Ecto neural progenitor cell (in vitro differentiated cells): ENCODE results near the gene FBXL3.
"Not testable (repeated sequence)": the region's sequence is repeated elsewhere in the genome, so short reads cannot be mapped to it uniquely, and the experiment has no call there.

Experiments used
- DNase-seq: peaks from one replicate; pipeline ENCODE4 v3.0.0-alpha.2; 2018; ENCODE audit warnings: low spot score

Gene FBXL3

DNA sequence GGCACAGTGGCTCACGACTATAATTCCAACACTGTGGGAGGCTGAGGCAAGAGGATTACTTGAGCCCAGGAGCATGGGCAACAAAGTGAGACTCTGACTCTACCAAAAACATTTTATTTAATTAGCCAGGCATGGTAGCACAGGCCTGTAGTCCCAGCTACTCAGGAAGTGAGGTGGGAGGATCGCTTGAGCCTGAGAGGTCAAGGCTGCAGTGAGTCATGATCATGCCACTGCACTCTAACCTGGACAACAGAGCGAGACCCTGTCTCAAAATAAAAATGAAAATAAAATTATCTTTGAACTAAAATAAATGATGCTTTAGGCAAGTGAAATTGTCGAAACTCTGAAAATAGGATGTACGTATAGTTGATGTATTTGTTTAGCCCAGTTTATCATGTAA lies 43.3 kb downstream of the FBXL3 start:
- DNase-seq, result no peak

DNA sequence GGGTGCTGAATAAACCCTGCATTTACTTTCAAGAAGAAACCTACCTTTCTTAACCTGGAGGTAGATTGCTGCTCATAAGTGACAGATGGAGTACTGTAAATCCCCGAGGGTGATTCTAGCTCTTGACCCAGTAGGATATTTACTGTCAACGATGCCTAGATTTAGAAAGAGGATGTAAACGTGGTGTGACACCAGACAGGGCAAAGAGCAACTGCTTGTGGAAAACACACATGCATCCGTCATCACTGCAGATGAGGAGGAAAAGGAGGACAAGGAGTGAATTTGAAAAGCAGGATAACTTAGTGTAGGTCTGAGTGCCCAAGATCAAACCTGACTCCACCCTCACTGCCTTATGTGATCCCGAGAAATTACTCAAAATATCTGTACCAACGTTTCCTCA lies 44.9 kb downstream of the FBXL3 start:
- DNase-seq, result no peak

DNA sequence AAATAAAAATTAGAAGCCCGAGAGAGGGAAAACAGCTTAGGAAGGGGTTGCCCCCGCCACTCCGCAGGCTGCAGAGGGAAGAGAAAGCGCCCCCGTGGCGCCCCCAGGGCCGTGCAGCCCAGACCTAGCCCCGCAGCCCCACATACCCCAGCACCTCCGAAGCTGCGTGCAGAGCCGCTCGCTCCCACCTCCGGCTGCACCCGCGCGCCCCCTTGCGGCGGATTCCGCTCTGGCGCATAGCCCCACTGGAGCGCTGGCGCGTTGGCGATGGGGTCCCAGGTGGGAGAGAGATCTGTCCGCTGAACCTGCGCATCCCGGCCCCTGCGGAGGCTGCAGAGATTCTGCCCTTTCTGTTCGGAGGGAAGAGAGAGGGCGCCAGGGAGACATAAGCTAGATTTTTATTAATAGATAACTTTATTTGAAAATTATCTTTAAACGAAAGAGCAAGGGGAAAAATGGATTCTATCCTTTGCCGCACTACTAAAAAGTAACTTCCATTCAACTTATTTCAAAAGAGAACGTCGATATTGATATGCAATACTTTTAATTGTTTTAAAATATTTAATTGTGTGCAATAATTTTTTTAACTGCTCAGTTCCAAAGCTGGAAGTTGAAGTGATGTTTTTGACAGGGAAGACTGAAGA lies 46.8 kb downstream of the FBXL3 start:
- peak; percentile 91 for DNase-seq

DNA sequence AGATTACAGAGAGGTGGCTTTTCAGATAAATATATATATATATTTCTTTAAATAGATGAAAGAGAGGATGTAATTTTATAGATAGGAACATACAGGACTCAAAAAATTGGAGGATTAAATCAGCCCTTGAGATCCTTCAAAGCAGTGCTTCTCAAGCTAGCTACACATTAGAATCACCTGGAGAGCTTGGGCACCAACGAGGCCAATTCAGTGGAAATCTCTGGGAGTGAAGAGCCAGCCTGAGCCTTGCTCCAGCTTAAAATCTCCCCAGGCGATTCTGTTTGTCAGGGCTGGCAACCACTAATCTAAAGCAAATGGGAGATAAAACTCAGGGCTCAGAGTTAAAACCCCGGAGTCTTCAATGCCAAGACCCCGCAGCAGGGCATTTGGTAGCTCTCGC lies 50.0 kb downstream of the FBXL3 start:
- DNase-seq, result no peak

DNA sequence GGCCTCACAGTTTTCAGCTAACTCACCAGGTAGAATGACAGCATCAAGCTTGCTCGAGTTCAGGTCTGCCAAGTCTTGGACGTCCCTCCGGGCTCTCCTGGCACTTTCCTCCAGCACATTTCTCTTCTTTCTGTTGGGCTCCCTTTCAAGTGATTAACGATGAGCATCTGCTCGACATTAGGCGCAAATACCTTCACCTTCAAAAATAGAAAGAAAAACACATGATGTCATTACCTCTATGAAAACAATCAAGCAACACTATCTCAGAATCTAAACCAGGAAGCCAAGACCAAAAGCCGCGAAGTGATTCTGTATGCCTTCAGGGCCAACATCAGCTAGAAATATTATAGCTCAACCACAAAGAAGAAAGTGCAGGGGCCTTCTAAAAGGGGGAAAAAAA lies 50.5 kb downstream of the FBXL3 start:
- no peak for DNase-seq

DNA sequence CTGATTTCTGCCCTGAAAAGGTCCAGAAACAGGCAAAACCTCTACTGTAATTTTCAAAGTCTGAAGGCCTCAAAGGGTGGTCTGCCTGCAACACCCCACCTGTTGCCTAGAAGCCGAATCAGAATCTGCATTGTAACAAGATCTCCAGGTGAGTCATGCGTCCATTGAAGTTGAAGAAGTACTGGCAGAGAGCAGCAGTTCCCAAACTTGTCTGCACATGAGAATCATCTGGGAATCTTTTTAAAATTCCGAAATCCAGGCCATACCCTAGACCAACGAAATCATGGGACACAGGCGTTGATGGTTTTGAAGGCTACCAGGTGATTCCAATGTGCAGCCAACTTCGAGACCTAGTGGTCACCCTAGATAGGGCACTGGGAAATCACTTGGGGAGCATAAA lies 51.1 kb downstream of the FBXL3 start:
- DNase-seq, result no peak

DNA sequence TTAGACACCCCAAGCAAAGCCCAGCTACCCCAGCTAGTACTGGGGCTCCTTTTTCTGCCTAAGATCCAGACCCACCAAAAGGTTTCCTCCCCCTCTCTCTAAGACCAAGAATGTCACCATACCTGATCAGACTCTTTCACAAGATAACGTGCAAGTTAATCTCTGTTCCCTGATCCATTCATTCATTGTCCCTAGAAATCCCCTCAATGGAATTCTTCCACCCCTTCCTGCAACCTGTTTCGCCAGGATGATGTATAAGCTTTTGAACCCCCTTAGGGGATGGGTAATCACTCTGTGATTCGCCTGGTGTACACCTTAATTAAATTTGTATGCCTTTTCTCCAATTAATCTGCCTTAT lies 52.4 kb downstream of the FBXL3 start:
- DNase-seq, result no peak

DNA sequence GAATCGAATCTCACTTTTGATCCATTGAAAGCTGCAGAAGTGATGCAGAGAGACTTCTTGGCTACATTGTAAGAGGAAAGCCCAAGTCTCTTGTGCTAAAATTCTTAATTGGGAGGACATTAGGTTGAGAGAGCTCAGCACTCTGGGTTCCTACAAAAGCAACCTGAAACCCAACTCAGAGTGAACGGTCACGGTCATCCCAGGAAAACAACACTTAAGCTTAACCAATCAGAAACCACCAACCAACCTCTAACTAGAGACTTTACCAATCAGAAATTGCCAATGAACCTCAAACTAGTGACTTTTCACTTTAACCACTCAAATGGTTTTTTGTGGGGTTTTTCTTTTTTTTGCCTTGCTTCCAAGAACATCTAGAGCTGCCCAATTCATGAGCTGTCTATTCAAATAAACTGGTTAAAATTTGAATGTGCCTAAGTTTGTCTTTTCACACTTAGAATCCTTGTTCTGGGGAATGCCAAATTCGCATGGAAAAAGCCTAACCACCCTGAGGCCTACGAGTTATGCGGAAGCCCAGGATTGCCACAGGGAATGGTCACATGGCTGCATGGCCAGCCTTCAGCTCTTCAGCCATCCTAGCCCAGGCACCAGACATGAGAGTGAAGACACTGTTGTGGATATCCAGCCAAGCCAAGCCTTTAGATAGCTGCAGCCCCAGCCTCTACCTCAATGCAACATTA lies 52.9 kb downstream of the FBXL3 start:
- no peak for DNase-seq

DNA sequence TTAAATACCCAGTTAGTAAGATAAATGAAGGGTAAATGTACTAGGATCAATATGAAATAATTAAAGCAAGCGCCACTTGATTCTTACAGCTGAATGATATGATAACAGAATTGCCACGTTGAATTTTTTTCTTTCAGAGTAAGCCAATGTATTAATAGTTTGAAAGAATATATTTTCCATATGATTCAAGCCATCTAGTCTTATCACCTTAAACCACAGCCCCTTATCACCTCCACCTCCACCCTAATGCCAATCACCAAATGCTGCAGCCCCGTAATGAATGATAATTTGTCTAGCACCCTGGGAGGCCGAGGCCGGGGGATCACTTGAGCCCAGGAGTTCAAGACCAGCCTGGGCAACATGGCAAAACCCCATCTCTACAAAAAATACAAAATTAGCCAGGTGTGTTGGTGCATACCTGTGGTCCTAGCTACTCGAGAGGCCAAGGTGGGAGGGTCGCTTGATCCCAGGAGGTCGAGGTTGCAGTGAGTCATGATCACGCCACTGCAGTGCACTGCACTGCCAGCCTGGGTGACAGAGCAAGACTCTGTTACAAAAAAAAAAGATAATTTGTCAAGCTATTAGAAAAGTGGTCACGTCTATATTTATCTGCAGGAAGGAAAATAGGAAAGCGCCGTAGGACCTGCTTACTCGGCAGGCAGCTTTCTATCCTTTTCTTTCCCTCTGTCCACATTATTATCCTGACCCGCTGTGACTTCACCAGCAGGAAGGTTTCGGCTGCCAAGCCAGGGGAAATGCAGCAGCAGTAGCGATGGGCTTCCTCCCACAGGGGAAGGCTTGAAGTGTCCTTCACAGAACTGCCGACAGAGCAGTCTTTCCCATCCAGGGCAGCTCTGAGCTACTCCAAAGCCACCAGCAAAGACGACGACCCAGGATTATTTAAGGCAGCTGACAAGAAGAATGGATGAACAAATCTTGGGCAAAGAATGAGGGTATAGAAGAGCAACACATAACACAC lies 54.8 kb downstream of the FBXL3 start:
- DNase-seq, result no peak

DNA sequence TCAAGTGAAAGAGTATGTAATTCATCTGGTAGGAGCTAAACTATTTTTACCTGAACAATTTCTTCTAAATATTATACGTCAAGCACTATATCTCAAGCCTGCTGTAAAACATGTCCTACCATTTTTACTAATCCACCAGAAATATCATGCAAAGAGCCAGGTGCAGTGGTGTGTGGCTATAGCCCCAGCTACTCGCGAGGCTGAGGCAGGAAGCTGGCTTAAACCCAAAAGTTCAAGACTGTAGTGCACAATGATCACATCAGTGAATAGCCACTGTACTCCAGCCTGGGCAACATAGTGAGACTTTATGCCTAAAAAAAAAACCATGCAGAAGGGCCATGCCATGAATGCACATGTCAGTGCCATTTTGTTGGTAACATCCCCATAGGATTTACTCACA lies 55.7 kb downstream of the FBXL3 start:
- no peak for DNase-seq

DNA sequence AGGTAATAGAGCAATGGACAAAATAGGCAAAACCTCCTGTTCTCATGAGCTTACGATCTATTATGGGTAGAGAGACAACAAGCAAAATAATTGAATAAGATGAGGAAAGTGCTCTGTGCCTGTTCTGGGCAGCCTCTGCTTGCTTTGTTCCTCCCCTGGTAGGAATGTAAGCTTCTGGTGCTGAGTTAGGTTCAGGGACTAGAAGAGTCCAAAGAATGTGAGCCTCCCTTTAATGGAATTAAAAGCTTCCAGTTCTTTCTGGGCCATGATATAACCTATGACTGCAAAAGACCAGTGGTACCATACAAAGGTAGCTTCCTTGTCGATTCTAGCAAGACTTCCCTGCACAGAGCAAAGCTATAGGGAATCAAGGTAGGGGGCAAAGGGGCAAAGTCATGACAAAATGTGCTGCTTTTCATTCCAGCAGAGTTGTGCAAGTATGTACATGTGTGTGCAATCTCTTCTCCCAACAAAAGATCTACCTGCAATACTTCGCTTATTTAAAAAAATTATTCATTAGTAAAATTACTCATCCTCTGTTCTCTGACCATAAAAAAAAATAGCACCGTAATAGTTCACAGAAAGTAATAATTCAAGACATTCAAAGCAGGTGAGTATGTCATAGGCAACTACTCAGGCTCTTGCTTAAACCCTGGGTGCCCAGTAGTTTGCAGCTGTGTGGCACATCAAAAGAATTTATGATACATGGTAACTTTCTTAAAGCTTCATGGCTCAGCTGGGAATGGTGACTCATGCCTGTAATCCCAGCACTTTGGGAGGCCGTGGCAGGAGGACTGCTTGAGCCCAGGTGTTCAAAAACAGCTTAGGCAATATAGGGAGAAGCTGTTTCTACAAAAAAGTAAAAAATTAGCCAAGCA lies 57.2 kb downstream of the FBXL3 start:
- no peak for DNase-seq

DNA sequence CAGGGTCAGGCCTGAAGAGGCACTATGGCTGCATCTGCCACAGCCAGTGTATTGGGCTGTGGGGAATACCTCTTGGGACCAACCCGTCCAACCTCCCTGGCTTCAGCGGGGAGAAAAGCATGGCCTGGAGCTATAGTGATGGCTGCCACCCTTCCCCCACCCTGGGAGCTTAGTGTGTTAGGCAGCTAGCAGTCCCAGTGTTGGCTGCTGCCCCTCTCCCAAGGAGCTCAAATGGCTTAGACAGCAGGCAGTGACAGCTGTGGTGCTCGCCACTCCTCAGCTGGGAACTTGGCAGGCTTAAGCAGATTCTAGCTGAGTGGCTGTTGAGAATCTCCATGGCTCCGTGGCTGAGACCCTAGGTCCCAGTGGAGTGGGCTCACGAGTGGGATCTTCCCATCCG lies 58.9 kb downstream of the FBXL3 start:
- no peak for DNase-seq

DNA sequence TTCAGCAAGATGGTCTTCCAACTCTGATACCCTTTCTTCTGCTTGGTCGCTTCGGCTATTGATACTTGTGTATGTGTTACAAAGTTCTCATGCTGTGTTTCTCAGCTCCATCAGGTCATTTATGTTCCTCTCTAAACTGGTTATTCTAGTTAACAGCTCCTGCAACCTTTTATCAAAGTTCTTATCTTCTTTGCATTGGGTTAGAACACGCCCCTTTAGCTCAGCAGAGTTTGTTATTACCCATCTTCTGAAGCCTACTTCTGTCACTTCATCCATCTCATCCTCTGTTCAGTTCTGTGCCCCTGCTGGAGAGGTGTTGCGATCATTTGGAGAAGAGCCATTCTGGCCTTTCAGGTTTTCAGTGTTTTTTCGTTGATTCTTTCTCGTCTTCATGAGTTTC lies 59.9 kb downstream of the FBXL3 start:
- DNase-seq, result no peak

DNA sequence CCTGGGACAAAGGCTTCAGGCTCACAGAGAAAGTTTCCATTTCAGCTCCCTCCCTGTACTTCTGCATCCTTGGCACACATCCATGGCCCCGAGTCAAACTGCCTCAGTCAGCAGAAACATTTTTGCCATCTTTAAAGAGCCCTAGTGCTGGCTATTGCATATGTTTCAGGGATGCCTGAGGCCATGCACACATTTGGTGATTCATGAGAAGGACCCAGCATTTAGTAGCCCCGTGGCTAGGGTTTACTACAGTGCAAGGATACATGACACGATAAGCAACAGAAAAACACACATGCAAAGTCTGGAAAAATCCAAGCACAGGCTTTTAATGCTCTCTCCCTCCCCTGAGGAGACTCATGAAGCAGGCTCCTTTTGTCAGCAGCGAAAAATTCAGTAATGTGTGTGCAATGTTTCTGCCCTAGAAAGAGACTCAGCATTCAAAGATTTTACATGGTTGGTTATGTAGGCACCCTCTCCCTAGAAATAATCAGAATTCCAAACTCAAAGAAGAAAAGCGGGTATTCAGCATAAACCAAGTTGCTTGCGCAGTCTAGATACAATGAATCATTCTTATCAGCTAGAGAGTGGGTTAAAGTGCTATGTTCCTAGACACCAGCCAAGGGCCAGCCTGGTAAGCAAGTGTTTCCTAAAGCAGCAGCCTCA lies 61.1 kb downstream of the FBXL3 start:
- DNase-seq, result no peak

DNA sequence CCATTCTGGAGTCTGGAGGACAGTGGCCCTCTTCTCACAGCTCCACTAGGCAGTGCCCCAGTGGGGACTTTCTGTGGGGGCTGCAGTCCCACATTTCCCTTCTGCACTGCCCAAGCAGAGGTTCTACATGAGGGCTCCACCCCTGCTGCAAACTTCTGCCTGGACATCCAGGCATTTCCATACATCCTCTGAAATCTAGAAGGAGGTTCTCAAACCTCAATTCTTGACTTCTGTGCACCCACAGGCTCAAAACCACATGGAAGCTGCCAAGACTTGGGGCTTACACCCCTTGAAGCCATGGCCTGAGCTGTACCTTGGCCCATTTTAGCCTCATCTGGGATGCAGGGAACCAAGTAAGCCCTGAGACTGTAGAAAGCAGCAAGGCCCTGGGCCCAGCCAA lies 67.2 kb downstream of the FBXL3 start:
- DNase-seq, result not testable (repeated sequence)

DNA sequence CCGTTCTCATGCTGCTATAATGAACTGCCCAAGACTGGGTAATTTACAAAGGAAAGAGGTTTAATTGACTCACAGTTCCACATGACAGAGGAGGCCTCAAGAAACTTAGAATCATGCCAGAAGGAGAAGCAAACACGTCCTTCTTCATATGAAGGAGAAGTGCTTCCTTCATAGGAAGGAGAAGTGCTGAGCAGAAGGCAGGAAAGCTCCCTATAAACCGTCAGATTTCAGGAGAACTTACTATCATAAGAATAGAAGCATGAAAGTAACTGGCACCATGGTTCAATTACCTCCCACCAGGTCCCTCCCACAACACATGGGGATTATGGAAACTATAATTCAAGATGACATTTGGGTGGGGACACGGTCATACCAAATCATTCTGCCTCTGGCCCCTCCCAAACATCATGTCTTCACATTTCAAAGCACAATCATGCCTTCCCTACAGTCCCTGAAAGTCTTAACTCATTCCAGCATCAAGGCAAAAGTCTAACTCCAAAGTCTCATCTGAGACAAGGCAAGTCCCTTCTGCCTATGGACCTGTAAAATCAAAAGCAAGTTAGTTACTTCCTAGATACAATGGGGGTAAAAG lies 68.0 kb downstream of the FBXL3 start:
- DNase-seq, result no peak

DNA sequence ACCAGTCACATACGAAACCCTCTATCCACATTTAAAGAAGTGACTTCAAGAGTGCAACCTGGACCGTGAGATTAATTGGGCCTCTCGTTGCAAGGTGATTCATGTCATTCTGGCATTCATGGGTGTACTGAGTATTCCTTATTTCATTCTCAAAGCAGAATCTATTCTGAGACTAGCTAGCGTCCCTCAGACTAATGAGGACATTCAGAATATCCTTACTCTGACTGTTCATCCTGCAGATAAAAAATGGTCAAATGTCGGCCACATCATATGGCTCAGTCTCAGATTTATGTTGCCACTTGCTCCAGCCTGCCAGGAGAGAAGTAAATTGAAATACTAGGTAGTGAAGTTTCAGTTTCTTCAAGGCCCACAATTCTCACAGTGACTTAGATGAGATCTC lies 71.3 kb downstream of the FBXL3 start:
- no peak for DNase-seq
